WTC11 (cell line): ENCODE results near the gene LOXL3. TPM values are rescaled to one million over a fixed set of nuclear protein-coding genes. Genes with fewer than 3 reads are reported as not detected.

Experiments
- ATAC-seq: fragments of 200-7000 bp; cut with Tn5 transposase; 2 replicates; pipeline ENCODE4 v1.10.0; 2021; ENCODE audit warnings: mild to moderate bottlenecking, moderate library complexity
- CTCF ChIA-PET: fragments of 300-600 bp; sonication (Branson Sonifier 250); formaldehyde crosslinking; loops from one replicate; lab custom pipeline; 2021; ENCODE audit warnings: antibody characterized with exemption; lab: Charles Lee
- POLR2A ChIA-PET: fragments of 350-600 bp; sonication (Branson Sonifier 250); formaldehyde crosslinking; loops from one replicate; lab custom pipeline; 2021; ENCODE audit warnings: antibody characterized with exemption; lab: Charles Lee
- DNase-seq: peaks from one replicate; pipeline ENCODE4 v3.0.0; 2021; ENCODE audit warnings: low spot score
- H3K27ac Mint-ChIP-seq: 2 replicates; pipeline ENCODE4 v1.8.0; 2021; ENCODE audit warnings: mixed read lengths
- H3K27me3 Mint-ChIP-seq: 2 replicates; pipeline ENCODE4 v1.8.0; 2021; ENCODE audit warnings: low read depth, mild to moderate bottlenecking, moderate library complexity, mixed read lengths
- H3K36me3 Mint-ChIP-seq: 2 replicates; pipeline ENCODE4 v1.8.0; 2021; ENCODE audit warnings: mixed read lengths
- H3K4me1 Mint-ChIP-seq: 2 replicates; pipeline ENCODE4 v1.8.0; 2022; ENCODE audit warnings: mixed read lengths
- H3K4me3 Mint-ChIP-seq: 2 replicates; pipeline ENCODE4 v1.8.0; 2021; ENCODE audit warnings: mild to moderate bottlenecking, moderate library complexity, mixed read lengths
- H3K9me3 Mint-ChIP-seq: 2 replicates; pipeline ENCODE4 v1.8.0; 2021; ENCODE audit warnings: mixed read lengths
- ARID4B ChIP-seq: sonication (generic); formaldehyde crosslinking; IDR thresholded peaks from 2 replicates; pipeline ENCODE4 v1.8.0; 2023; ENCODE audit warnings: missing genetic modification reagents, mild to moderate bottlenecking, borderline replicate concordance
- ATF1 ChIP-seq: sonication (generic); formaldehyde crosslinking; IDR thresholded peaks from 2 replicates; pipeline ENCODE4 v1.8.1; 2023; ENCODE audit warnings: mild to moderate bottlenecking, moderate library complexity, missing genetic modification reagents
- CBFB ChIP-seq: sonication (generic); formaldehyde crosslinking; IDR thresholded peaks from 2 replicates; pipeline ENCODE4 v1.8.1; 2022; ENCODE audit warnings: mild to moderate bottlenecking, low read depth, missing genetic modification reagents
- CDX4 ChIP-seq: fragments of 250-450 bp; sonication (Bioruptor Pico); IDR thresholded peaks from 2 replicates; pipeline ENCODE4 v1.9.0; 2021; ENCODE audit warnings: moderate library complexity, mild to moderate bottlenecking, inconsistent platforms, borderline replicate concordance
- CREB1 ChIP-seq: sonication (generic); formaldehyde crosslinking; IDR thresholded peaks from 2 replicates; pipeline ENCODE4 v1.8.0; 2023; ENCODE audit warnings: mild to moderate bottlenecking, missing genetic modification reagents
- FOXJ3 ChIP-seq: sonication (generic); formaldehyde crosslinking; IDR thresholded peaks from 2 replicates; pipeline ENCODE4 v1.9.0; 2021; ENCODE audit warnings: missing genetic modification reagents, mild to moderate bottlenecking, borderline replicate concordance
- GRHL2 ChIP-seq: fragments of 250-450 bp; sonication (Bioruptor Pico); IDR thresholded peaks from 2 replicates; pipeline ENCODE4 v1.8.0; 2022; ENCODE audit warnings: mild to moderate bottlenecking, moderate library complexity; ENCODE audit not compliant: insufficient replicate concordance, severe bottlenecking
- HMGXB4 ChIP-seq: sonication (generic); formaldehyde crosslinking; IDR thresholded peaks from 2 replicates; pipeline ENCODE4 v1.8.1; 2023; ENCODE audit warnings: mild to moderate bottlenecking, moderate library complexity, missing genetic modification reagents
- IRF2 ChIP-seq: sonication (generic); formaldehyde crosslinking; IDR thresholded peaks from 2 replicates; pipeline ENCODE4 v1.8.0; 2022; ENCODE audit warnings: low read depth, missing genetic modification reagents, borderline replicate concordance
- MLX ChIP-seq: sonication (generic); formaldehyde crosslinking; IDR thresholded peaks from 2 replicates; pipeline ENCODE4 v1.8.1; 2023; ENCODE audit warnings: mild to moderate bottlenecking, missing genetic modification reagents, moderate library complexity
- NFYB ChIP-seq: sonication (generic); formaldehyde crosslinking; conservative IDR thresholded peaks from 2 replicates; pipeline ENCODE4 v1.8.0; 2022; ENCODE audit warnings: low read depth, missing genetic modification reagents
- NR1H2 ChIP-seq: sonication (generic); formaldehyde crosslinking; IDR thresholded peaks from 2 replicates; pipeline ENCODE4 v1.9.0; 2021; ENCODE audit warnings: mild to moderate bottlenecking, moderate library complexity, missing genetic modification reagents
- NR2C2 ChIP-seq: sonication (generic); formaldehyde crosslinking; IDR thresholded peaks from 2 replicates; pipeline ENCODE4 v1.8.0; 2022; ENCODE audit warnings: mild to moderate bottlenecking, missing genetic modification reagents
- RELA ChIP-seq: sonication (generic); formaldehyde crosslinking; IDR thresholded peaks from 2 replicates; pipeline ENCODE4 v1.8.1; 2022; ENCODE audit warnings: missing genetic modification reagents, mild to moderate bottlenecking, borderline replicate concordance
- TEAD1 ChIP-seq: sonication (generic); formaldehyde crosslinking; IDR thresholded peaks from 2 replicates; pipeline ENCODE4 v1.8.0; 2022; ENCODE audit warnings: mild to moderate bottlenecking, missing genetic modification reagents
- TEAD4 ChIP-seq: sonication (generic); formaldehyde crosslinking; IDR thresholded peaks from 2 replicates; pipeline ENCODE4 v1.8.0; 2022; ENCODE audit warnings: mild to moderate bottlenecking, missing genetic modification reagents
- ZNF281 ChIP-seq: sonication (generic); formaldehyde crosslinking; IDR thresholded peaks from 2 replicates; pipeline ENCODE4 v1.8.0; 2023; ENCODE audit warnings: mild to moderate bottlenecking, missing genetic modification reagents
- ZNF317 ChIP-seq: sonication (generic); formaldehyde crosslinking; IDR thresholded peaks from 2 replicates; pipeline ENCODE4 v1.8.1; 2023; ENCODE audit warnings: low read depth, mild to moderate bottlenecking, moderate library complexity, missing genetic modification reagents, borderline replicate concordance
- total RNA-seq: library from RNA; stranded (reverse); gene quantifications from 3 replicates; pipeline ENCODE4 v1.2.3, GENCODE V29; 2021
- TF ChIP-seq, protein P1 (sequence below): sonication (generic); formaldehyde crosslinking; IDR thresholded peaks from 2 replicates; pipeline ENCODE4 v1.8.1; 2022; ENCODE audit warnings: mild to moderate bottlenecking, missing genetic modification reagents, moderate library complexity, borderline replicate concordance
- TF ChIP-seq, protein P2 (sequence below): sonication (generic); formaldehyde crosslinking; IDR thresholded peaks from 2 replicates; pipeline ENCODE4 v1.8.0; 2022; ENCODE audit warnings: mild to moderate bottlenecking, missing genetic modification reagents

The LOXL3 gene
- total RNA-seq, 1 experiment from 2014 or later, result 21.1 TPM

DNA sequence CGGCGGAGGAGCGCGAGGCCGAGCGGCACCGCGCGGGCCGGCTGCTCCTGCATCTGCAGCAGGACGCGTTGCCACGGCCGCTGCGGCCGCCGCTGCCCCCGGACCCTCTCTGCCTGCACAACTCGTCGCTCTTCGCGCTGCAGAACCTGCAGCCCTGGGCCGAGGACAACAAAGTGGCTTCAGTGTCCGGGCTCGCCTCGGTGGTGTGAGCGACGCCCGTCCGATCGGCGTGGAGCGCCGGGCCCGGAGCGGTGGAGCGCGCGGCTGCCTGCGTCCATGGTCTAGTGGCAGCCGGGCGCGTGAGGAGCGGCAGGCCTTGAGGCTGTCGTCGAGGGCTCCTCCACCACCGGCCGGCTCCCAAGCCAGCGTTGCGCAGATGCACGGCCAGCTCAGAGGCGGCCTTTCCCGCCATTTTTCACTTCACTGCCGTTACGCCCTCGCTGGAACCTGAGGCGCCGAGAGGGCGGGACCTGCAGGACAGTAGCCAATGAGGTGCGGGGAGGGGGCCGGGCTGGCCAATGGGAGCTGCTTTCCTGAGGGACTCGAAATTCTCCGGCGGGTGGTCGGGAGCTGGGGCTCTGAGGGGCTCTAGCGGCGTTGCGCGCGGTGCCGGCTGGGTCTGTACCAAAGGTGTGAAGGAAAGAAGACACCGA, 37.6 kb downstream of the LOXL3 start (continued):
- no peak for TF ChIP-seq GRHL2 (CRISPR knock-in tag)
- TF ChIP-seq FOXJ3, result no peak
- peak; percentile 84 for TF ChIP-seq NFYB (CRISPR knock-in tag)
- peak; percentile 66; the same call in 1 of the 2 replicates for TF ChIP-seq NR2C2
- TF ChIP-seq IRF2 (CRISPR knock-in tag), result no peak
- TF ChIP-seq RELA (CRISPR knock-in tag), result peak; percentile 88
- no peak for TF ChIP-seq CDX4 (CRISPR knock-in tag)
- peak; percentile 80 for TF ChIP-seq TEAD4 (CRISPR knock-in tag)

- POLR2A ChIA-PET, result interaction anchor here (1.1 to 1.3 kb wide), 2 partner anchors 18 to 72 kb away, joined by 3 to 4 read pairs; no protein-coding TSS in a partner anchor
- Mint-ChIP-seq H3K27me3 (peaks cover 99% of the 10 kb centered on the region), H3K4me3 (peak overlapping the region; percentile 65), H3K36me3 (peaks cover 9% of the 10 kb centered on the region), H3K4me1 (peaks cover 16% of the 10 kb centered on the region), H3K9me3 (peaks cover 8% of the 10 kb centered on the region), H3K27ac (no peak overlapping the region)
- ATAC-seq (peak; percentile 12), DNase-seq (peak; percentile 60)
- CTCF ChIA-PET, result interaction anchor here (0.7 to 1.9 kb wide), 6 partner anchors 8 to 73 kb away, joined by 3 to 8 read pairs (median 4); partner anchors contain the start of genes AUP1, DQX1, HTRA2 and LBX2
- TF ChIP-seq TEAD4 (CRISPR knock-in tag), result peak; percentile 43; the same call in 1 of the 2 replicates
- TF ChIP-seq HMGXB4, result 0 out of 2 replicates have a peak, but pooled peaks have one; percentile 7
- TF ChIP-seq TEAD1 (CRISPR knock-in tag), result peak; percentile 37; the same call in 1 of the 2 replicates
- TF ChIP-seq, protein P1, sequence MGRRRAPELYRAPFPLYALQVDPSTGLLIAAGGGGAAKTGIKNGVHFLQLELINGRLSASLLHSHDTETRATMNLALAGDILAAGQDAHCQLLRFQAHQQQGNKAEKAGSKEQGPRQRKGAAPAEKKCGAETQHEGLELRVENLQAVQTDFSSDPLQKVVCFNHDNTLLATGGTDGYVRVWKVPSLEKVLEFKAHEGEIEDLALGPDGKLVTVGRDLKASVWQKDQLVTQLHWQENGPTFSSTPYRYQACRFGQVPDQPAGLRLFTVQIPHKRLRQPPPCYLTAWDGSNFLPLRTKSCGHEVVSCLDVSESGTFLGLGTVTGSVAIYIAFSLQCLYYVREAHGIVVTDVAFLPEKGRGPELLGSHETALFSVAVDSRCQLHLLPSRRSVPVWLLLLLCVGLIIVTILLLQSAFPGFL, result no peak
- no peak for TF ChIP-seq CREB1 (CRISPR knock-in tag)
- no peak for TF ChIP-seq CBFB
- no peak for TF ChIP-seq NFYB (CRISPR knock-in tag)
- no peak for TF ChIP-seq NR1H2
- peak; percentile 14; the same call in 1 of the 2 replicates for TF ChIP-seq ARID4B
- TF ChIP-seq, protein P2, sequence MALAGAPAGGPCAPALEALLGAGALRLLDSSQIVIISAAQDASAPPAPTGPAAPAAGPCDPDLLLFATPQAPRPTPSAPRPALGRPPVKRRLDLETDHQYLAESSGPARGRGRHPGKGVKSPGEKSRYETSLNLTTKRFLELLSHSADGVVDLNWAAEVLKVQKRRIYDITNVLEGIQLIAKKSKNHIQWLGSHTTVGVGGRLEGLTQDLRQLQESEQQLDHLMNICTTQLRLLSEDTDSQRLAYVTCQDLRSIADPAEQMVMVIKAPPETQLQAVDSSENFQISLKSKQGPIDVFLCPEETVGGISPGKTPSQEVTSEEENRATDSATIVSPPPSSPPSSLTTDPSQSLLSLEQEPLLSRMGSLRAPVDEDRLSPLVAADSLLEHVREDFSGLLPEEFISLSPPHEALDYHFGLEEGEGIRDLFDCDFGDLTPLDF (CRISPR knock-in tag), result no peak
- TF ChIP-seq MLX (CRISPR knock-in tag), result peak; percentile 91
- 0 out of 2 replicates have a peak, but pooled peaks have one; percentile 21 for TF ChIP-seq ATF1 (CRISPR knock-in tag)
- TF ChIP-seq ZNF317 (CRISPR knock-in tag), result 0 out of 2 replicates have a peak, but pooled peaks have one; percentile 36
- peak; percentile 55; the same call in 1 of the 2 replicates for TF ChIP-seq ZNF281 (CRISPR knock-in tag)
These were observed 38.3 kb downstream of the LOXL3 start for GRCh38 chr2:74515271-74515980.
